GM12878 (cell line): ENCODE measurements around the gene TBC1D9B. TPM values are rescaled to one million over a fixed set of nuclear protein-coding genes. Genes with fewer than 3 reads are reported as not detected.

Source experiments
- ATAC-seq: fragments of 200-7000 bp; cut with Tn5 transposase; 3 replicates; pipeline ENCODE4 v1.9.1; 2020; ENCODE audit warnings: mild to moderate bottlenecking, moderate library complexity
- BruUV-seq: library from RNA; stranded (reverse); fragments of 400-500 nt; replicated peaks from 2 replicates; lab custom pipeline; 2021; lab: Mats Ljungman, UMichigan
- CTCF ChIA-PET: fragments of 300-600 bp; sonication (Branson Sonifier 250); formaldehyde crosslinking; extraction: SDS; loops from one replicate; lab custom pipeline; 2021; ENCODE audit warnings: inconsistent platforms; lab: Yijun Ruan, JAX
- POLR2A ChIA-PET: fragments of 350-600 bp; formaldehyde crosslinking; extraction: SDS; loops from one replicate; lab custom pipeline; 2021; ENCODE audit warnings: inconsistent platforms; lab: Charles Lee
- RAD21 ChIA-PET: fragments of 300-600 bp; sonication (Branson Sonifier 250); formaldehyde crosslinking; loops from one replicate; lab custom pipeline; 2023; ENCODE audit warnings: antibody characterized with exemption; ENCODE audit not compliant: unreplicated experiment; lab: Charles Lee
- SMC1A ChIA-PET: fragments of 300-600 bp; sonication (Branson Sonifier 250); formaldehyde crosslinking; loops from one replicate; lab custom pipeline; 2023; ENCODE audit not compliant: unreplicated experiment, uncharacterized antibody; lab: Charles Lee
- DNase-seq: peaks from one replicate; pipeline ENCODE4 v3.0.0-alpha.2; 2011; ENCODE audit warnings: low read depth, low spot score
- FAIRE-seq: peaks from 3 replicates; lab custom pipeline; 2011; peaks lifted over from hg19 to GRCh38; lab: Jason Lieb, UNC
- H2AFZ ChIP-seq: 2 replicates; pipeline ENCODE4 v1.6.0; 2011; ENCODE audit warnings: low read depth, low read length, control low read depth; ENCODE audit not compliant: control insufficient read depth
- H3K27ac ChIP-seq: 2 replicates; pipeline ENCODE4 v1.5.1; 2011; ENCODE audit warnings: control low read depth; ENCODE audit not compliant: control insufficient read depth, insufficient read depth
- H3K27me3 ChIP-seq, 2 experiments: replicated peaks in 1 of 2; 2 replicates each; pipeline versions ENCODE4 v1.6.0 to v1.6.1; 2011; ENCODE audit warnings: low read length in 1 of 2; ENCODE audit not compliant: control insufficient read depth in 2 of 2, insufficient read depth in 2 of 2
- H3K36me3 ChIP-seq, 2 experiments: 2 replicates each; pipeline ENCODE4 v1.5.1; 2011; ENCODE audit warnings: low read length in 1 of 2; ENCODE audit not compliant: control insufficient read depth in 2 of 2, insufficient read depth in 2 of 2
- H3K4me1 ChIP-seq: 2 replicates; pipeline ENCODE4 v1.6.1; 2011; ENCODE audit warnings: mild to moderate bottlenecking, low read length, moderate library complexity, mixed read lengths; ENCODE audit not compliant: control insufficient read depth, insufficient read depth
- H3K4me2 ChIP-seq: 2 replicates; pipeline ENCODE4 v1.6.0; 2011; ENCODE audit warnings: control low read depth; ENCODE audit not compliant: control insufficient read depth, insufficient read depth
- H3K4me3 ChIP-seq: fragments of 200-600 bp; sonication (generic); 2 replicates; pipeline ENCODE4 v1.5.1; 2016
- H3K79me2 ChIP-seq: 2 replicates; pipeline ENCODE4 v1.6.0; 2011; ENCODE audit warnings: low read length; ENCODE audit not compliant: control insufficient read depth, insufficient read depth
- H3K9ac ChIP-seq: 2 replicates; pipeline ENCODE4 v1.8.0; 2011; ENCODE audit warnings: low read length, control low read depth, mixed read lengths; ENCODE audit not compliant: control insufficient read depth, insufficient read depth
- H3K9me3 ChIP-seq: replicated peaks from 3 replicates; pipeline ENCODE4 v1.5.1; 2011; ENCODE audit warnings: mild to moderate bottlenecking, low read length; ENCODE audit not compliant: control insufficient read depth, insufficient read depth
- H4K20me1 ChIP-seq: 2 replicates; pipeline ENCODE4 v1.6.0; 2011; ENCODE audit not compliant: control insufficient read depth, insufficient read depth
- BCL3 ChIP-seq: IDR thresholded peaks from 2 replicates; pipeline ENCODE4 v1.6.1; 2011; ENCODE audit warnings: borderline replicate concordance, low read depth, mild to moderate bottlenecking, moderate library complexity, low read length; ENCODE audit not compliant: insufficient read depth, poor library complexity, severe bottlenecking
- CHD4 ChIP-seq: fragments of 200-600 bp; sonication (generic); IDR thresholded peaks from 2 replicates; pipeline ENCODE4 v1.6.1; 2016; ENCODE audit warnings: mild to moderate bottlenecking
- MXI1 ChIP-seq: fragments of 150-350 bp; IDR thresholded peaks from 2 replicates; pipeline ENCODE4 v1.6.1; 2011; ENCODE audit warnings: low read depth, mild to moderate bottlenecking, inconsistent platforms, low read length, improper control_type of control experiment
- NFIC ChIP-seq: IDR thresholded peaks from 2 replicates; pipeline ENCODE4 v1.6.1; 2012; ENCODE audit warnings: low read depth, mild to moderate bottlenecking, inconsistent platforms, low read length, moderate library complexity
- NR2F1 ChIP-seq: fragments of 450-650 bp; conservative IDR thresholded peaks from 2 replicates; pipeline ENCODE4 v1.6.1; 2017; ENCODE audit warnings: mild to moderate bottlenecking
- POLR2AphosphoS2 ChIP-seq: IDR thresholded peaks from 2 replicates; pipeline ENCODE4 v1.6.1; 2011; ENCODE audit warnings: low read depth, mild to moderate bottlenecking, low read length, improper control_type of control experiment, moderate library complexity
- RCOR1 ChIP-seq: conservative IDR thresholded peaks from 2 replicates; pipeline ENCODE4 v1.6.1; 2012; ENCODE audit warnings: low read depth, low read length, improper control_type of control experiment
- SP1 ChIP-seq: IDR thresholded peaks from one replicate; pipeline ENCODE4 v1.6.1; 2011; ENCODE audit warnings: low read depth, low read length
- SREBF2 ChIP-seq: IDR thresholded peaks from 2 replicates; pipeline ENCODE4 v1.6.1; 2012; ENCODE audit warnings: mild to moderate bottlenecking, low read length
- USF2 ChIP-seq: IDR thresholded peaks from 2 replicates; pipeline ENCODE4 v1.6.1; 2011; ENCODE audit warnings: low read depth, low read length, improper control_type of control experiment, borderline replicate concordance
- YBX1 ChIP-seq: fragments of 450-650 bp; IDR thresholded peaks from 2 replicates; pipeline ENCODE4 v1.6.1; 2016; ENCODE audit warnings: antibody characterized with exemption
- WGBS: methylation state at CpG from one replicate; pipeline ENCODE4 v1.1.6; 2016; ENCODE audit warnings: low lambda C conversion rate; ENCODE audit not compliant: insufficient replicate concordance, insufficient coverage; ENCODE audit errors: missing lambda C conversion rate; 5-methylcytosine and 5-hydroxymethylcytosine counted together
- in situ Hi-C: fragments of 300-500 bp; cut with MboI; formaldehyde crosslinking; loops from 9 replicates; pipeline ENCODE4 v1.14.3; 2018; ENCODE audit warnings: mixed read lengths
- intact Hi-C: fragments of 100-400 bp; cut with micrococcal nuclease; formaldehyde crosslinking; loops from one replicate; pipeline ENCODE4 v1.14.2; 2022; ENCODE audit not compliant: unreplicated experiment
- polyA plus RNA-seq, 11 experiments: library from polyadenylated mRNA; depleted of rRNA in 4 of 11; unstranded in 6 of 11; stranded (reverse) in 5 of 11; fragments of >200 nt; fragmentation: Nextera tagmentation in 4 of 11; fragmentation: Illumina TruSeq in 1 of 11; extraction: Ambion mirVana in 4 of 11; extraction: Trizol in 1 of 11; gene quantifications; 1 replicate in 1 of 11; 2 replicates in 10 of 11; pipeline versions ENCODE4 v1.2.1 to v1.2.3, GENCODE V29; 2011 to 2016; ENCODE audit warnings: inconsistent platforms in 2 of 11, missing spikeins in 2 of 11, low read depth in 1 of 11
- total RNA-seq, 4 experiments: library from RNA; depleted of rRNA in 3 of 4; stranded (reverse); fragments of >200 nt in 3 of 4; fragmentation: Illumina TruSeq in 1 of 4; extraction: Trizol in 1 of 4; gene quantifications; 2 replicates each; pipeline versions ENCODE4 v1.2.1 to v1.2.3, GENCODE V29; 2013 to 2021
- TF ChIP-seq, protein P1 (sequence below): fragments of 450-650 bp; IDR thresholded peaks from 2 replicates; pipeline ENCODE4 v1.6.1; 2017; ENCODE audit warnings: mild to moderate bottlenecking, moderate library complexity
- TF ChIP-seq, protein P2 (sequence below): IDR thresholded peaks from 2 replicates; pipeline ENCODE4 v1.6.1; 2011; ENCODE audit warnings: borderline replicate concordance, low read depth, mild to moderate bottlenecking, moderate library complexity, mixed read lengths, low read length; ENCODE audit not compliant: insufficient read depth; ENCODE audit errors: extremely low read length

TBC1D9B gene
- total and polyA plus RNA-seq, 10 of the 15 experiments (the other 5 are each of a cell fraction or from before 2014, with no cell fraction given): 4.0 to 74.2 (median 34.6) TPM

- TF ChIP-seq, protein P1, sequence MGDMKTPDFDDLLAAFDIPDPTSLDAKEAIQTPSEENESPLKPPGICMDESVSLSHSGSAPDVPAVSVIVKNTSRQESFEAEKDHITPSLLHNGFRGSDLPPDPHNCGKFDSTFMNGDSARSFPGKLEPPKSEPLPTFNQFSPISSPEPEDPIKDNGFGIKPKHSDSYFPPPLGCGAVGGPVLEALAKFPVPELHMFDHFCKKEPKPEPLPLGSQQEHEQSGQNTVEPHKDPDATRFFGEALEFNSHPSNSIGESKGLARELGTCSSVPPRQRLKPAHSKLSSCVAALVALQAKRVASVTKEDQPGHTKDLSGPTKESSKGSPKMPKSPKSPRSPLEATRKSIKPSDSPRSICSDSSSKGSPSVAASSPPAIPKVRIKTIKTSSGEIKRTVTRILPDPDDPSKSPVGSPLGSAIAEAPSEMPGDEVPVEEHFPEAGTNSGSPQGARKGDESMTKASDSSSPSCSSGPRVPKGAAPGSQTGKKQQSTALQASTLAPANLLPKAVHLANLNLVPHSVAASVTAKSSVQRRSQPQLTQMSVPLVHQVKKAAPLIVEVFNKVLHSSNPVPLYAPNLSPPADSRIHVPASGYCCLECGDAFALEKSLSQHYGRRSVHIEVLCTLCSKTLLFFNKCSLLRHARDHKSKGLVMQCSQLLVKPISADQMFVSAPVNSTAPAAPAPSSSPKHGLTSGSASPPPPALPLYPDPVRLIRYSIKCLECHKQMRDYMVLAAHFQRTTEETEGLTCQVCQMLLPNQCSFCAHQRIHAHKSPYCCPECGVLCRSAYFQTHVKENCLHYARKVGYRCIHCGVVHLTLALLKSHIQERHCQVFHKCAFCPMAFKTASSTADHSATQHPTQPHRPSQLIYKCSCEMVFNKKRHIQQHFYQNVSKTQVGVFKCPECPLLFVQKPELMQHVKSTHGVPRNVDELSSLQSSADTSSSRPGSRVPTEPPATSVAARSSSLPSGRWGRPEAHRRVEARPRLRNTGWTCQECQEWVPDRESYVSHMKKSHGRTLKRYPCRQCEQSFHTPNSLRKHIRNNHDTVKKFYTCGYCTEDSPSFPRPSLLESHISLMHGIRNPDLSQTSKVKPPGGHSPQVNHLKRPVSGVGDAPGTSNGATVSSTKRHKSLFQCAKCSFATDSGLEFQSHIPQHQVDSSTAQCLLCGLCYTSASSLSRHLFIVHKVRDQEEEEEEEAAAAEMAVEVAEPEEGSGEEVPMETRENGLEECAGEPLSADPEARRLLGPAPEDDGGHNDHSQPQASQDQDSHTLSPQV: no peak
- TF ChIP-seq, all 136 proteins: peak for 0
Measured at GRCh38 chr5:179912386-179912785, 4.7 kb upstream of the TBC1D9B start (continued).

GRCh38 chr5:179909224-179909623 is 1.5 kb upstream of the TBC1D9B start:
- ATAC-seq (no peak), DNase-seq (no peak), FAIRE-seq (no peak)
- BruUV-seq: no TSS peak
- no peaks in the 10 kb centered on the region for H3K9me3 ChIP-seq
- H3K4me3 ChIP-seq: no peak overlapping the region
- in situ Hi-C loops (no loop called here), intact Hi-C loops (loop anchor here (5.0 kb wide), 1 partner anchor 102 kb away; the partner anchor contains the start of gene MGAT4B)
- H3K4me2 ChIP-seq: no peak overlapping the region
- peaks cover 0 to 1% of the 10 kb centered on the region in 2 experiments; a peak in 1 of 4 replicates for H3K36me3 ChIP-seq
- ChIA-PET SMC1A (no interaction called here), RAD21 (no interaction called here), CTCF (interaction anchor here (1.0 to 1.8 kb wide), 3 partner anchors 16 to 147 kb away, joined by 3 to 9 read pairs (median 5); no protein-coding TSS in a partner anchor), POLR2A (no interaction called here)
- H3K9ac ChIP-seq: no peak overlapping the region
- H3K79me2 ChIP-seq: peaks cover 18% of the 10 kb centered on the region
- no peaks in the 10 kb centered on the region for H3K27me3 ChIP-seq
- no peak overlapping the region for H2AFZ ChIP-seq
- no peaks in the 10 kb centered on the region for H4K20me1 ChIP-seq
- H3K4me1 ChIP-seq: peaks cover 12% of the 10 kb centered on the region
- H3K27ac ChIP-seq: no peak overlapping the region
- 59% methylated on average over 5 of the region's 6 CpGs for WGBS
- TF ChIP-seq SP1: no peak
- TF ChIP-seq USF2: no peak
- no peak for TF ChIP-seq NFIC
- TF ChIP-seq MXI1: no peak
- no peak for TF ChIP-seq RCOR1
- TF ChIP-seq NR2F1: no peak
- TF ChIP-seq YBX1: no peak
- TF ChIP-seq POLR2AphosphoS2: no peak
- no peak for TF ChIP-seq SREBF2
- TF ChIP-seq, protein P2, sequence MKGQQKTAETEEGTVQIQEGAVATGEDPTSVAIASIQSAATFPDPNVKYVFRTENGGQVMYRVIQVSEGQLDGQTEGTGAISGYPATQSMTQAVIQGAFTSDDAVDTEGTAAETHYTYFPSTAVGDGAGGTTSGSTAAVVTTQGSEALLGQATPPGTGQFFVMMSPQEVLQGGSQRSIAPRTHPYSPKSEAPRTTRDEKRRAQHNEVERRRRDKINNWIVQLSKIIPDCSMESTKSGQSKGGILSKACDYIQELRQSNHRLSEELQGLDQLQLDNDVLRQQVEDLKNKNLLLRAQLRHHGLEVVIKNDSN: no peak
- no peak for TF ChIP-seq CHD4
- TF ChIP-seq BCL3: no peak
